Astrocyte (in vitro differentiated cells and primary cell): Measurements from ENCODE around the gene PFKFB2. TPM values are rescaled to one million over a fixed set of nuclear protein-coding genes. Genes with fewer than 3 reads are reported as not detected.

Experiments
- DNase-seq: peaks from one replicate; pipeline ENCODE4 v3.0.0-alpha.2; 2010; ENCODE audit warnings: low read depth
- FAIRE-seq: peaks from 2 replicates; lab custom pipeline; 2011; peaks lifted over from hg19 to GRCh38; lab: Jason Lieb, UNC
- H2AFZ ChIP-seq: 2 replicates; pipeline ENCODE4 v1.6.0; 2012; ENCODE audit warnings: low read depth, low read length, inconsistent platforms
- H3K27ac ChIP-seq: 2 replicates; pipeline ENCODE4 v1.5.1; 2011; ENCODE audit warnings: low read depth, low read length, inconsistent platforms
- H3K27me3 ChIP-seq: 2 replicates; pipeline ENCODE4 v1.6.0; 2011; ENCODE audit warnings: low read length, inconsistent platforms; ENCODE audit not compliant: insufficient read depth
- H3K36me3 ChIP-seq: 2 replicates; pipeline ENCODE4 v1.5.1; 2011; ENCODE audit warnings: low read length, inconsistent platforms; ENCODE audit not compliant: insufficient read depth
- H3K4me1 ChIP-seq: 2 replicates; pipeline ENCODE4 v1.5.1; 2011; ENCODE audit warnings: low read length, inconsistent platforms; ENCODE audit not compliant: insufficient read depth
- H3K4me2 ChIP-seq: 2 replicates; pipeline ENCODE4 v1.6.0; 2012; ENCODE audit warnings: low read length, inconsistent platforms
- H3K4me3 ChIP-seq: 2 replicates; pipeline ENCODE4 v1.5.1; 2011; ENCODE audit warnings: low read depth, mild to moderate bottlenecking, low read length, inconsistent platforms; ENCODE audit not compliant: insufficient read depth
- H3K79me2 ChIP-seq: 2 replicates; pipeline ENCODE4 v1.6.0; 2012; ENCODE audit warnings: mild to moderate bottlenecking, low read length, inconsistent platforms; ENCODE audit not compliant: insufficient read depth
- H3K9ac ChIP-seq: 2 replicates; pipeline ENCODE4 v1.6.0; 2012; ENCODE audit warnings: mild to moderate bottlenecking, low read length, inconsistent platforms
- H3K9me3 ChIP-seq: 2 replicates; pipeline ENCODE4 v1.5.1; 2012; ENCODE audit warnings: low read depth, mild to moderate bottlenecking, low read length, inconsistent platforms; ENCODE audit not compliant: insufficient read depth
- H4K20me1 ChIP-seq: 2 replicates; pipeline ENCODE4 v1.6.0; 2012; ENCODE audit warnings: low read length, inconsistent platforms; ENCODE audit not compliant: insufficient read depth
- H3K27ac Mint-ChIP-seq: one replicate; pipeline ENCODE4 v1.8.0; 2021; ENCODE audit warnings: mild to moderate bottlenecking, mixed read lengths; ENCODE audit not compliant: unreplicated experiment
- H3K27me3 Mint-ChIP-seq: one replicate; pipeline ENCODE4 v1.8.0; 2021; ENCODE audit warnings: low read depth, mixed read lengths; ENCODE audit not compliant: unreplicated experiment
- H3K36me3 Mint-ChIP-seq: one replicate; pipeline ENCODE4 v1.8.0; 2021; ENCODE audit warnings: low read depth, mixed read lengths; ENCODE audit not compliant: unreplicated experiment
- H3K4me1 Mint-ChIP-seq: one replicate; pipeline ENCODE4 v1.8.0; 2021; ENCODE audit warnings: low read depth, mixed read lengths; ENCODE audit not compliant: unreplicated experiment
- H3K4me3 Mint-ChIP-seq: one replicate; pipeline ENCODE4 v1.8.0; 2021; ENCODE audit warnings: mild to moderate bottlenecking, moderate library complexity, mixed read lengths; ENCODE audit not compliant: unreplicated experiment
- H3K9me3 Mint-ChIP-seq: one replicate; pipeline ENCODE4 v1.8.0; 2021; ENCODE audit warnings: mild to moderate bottlenecking, mixed read lengths; ENCODE audit not compliant: unreplicated experiment
- EZH2 ChIP-seq: IDR thresholded peaks from 2 replicates; pipeline ENCODE4 v1.6.1; 2012; ENCODE audit warnings: mild to moderate bottlenecking, low read length, inconsistent platforms; ENCODE audit not compliant: insufficient read depth
- total RNA-seq: library from RNA; stranded (reverse); gene quantifications from 2 replicates; pipeline ENCODE4 v1.2.1, GENCODE V29; 2021
- TF ChIP-seq, protein P1 (sequence below): IDR thresholded peaks from 2 replicates; pipeline ENCODE4 v1.5.1; 2011; ENCODE audit warnings: low read depth, mild to moderate bottlenecking, inconsistent platforms, low read length, moderate library complexity; ENCODE audit not compliant: insufficient read depth

Gene PFKFB2
- total RNA-seq, 1 donor from 2014 or later = 6.2 TPM

GRCh38 chr1:207064561-207064960 lies 11.5 kb downstream of the PFKFB2 start:
- H3K4me3 ChIP-seq = no peak overlapping the region
- H2AFZ ChIP-seq = no peak overlapping the region
- Mint-ChIP-seq H3K4me1 (no peaks in the 10 kb centered on the region), H3K9me3 (no peaks in the 10 kb centered on the region), H3K36me3 (peaks cover 24% of the 10 kb centered on the region), H3K27ac (no peak overlapping the region), H3K27me3 (no peaks in the 10 kb centered on the region), H3K4me3 (no peak overlapping the region)
- DNase-seq (no peak), FAIRE-seq (no peak)
- H3K27me3 ChIP-seq = no peaks in the 10 kb centered on the region
- no peaks in the 10 kb centered on the region for H3K79me2 ChIP-seq
- H3K4me1 ChIP-seq = no peaks in the 10 kb centered on the region
- H3K9me3 ChIP-seq = no peaks in the 10 kb centered on the region
- no peak overlapping the region for H3K9ac ChIP-seq
- H4K20me1 ChIP-seq = no peaks in the 10 kb centered on the region
- H3K27ac ChIP-seq = no peak overlapping the region
- no peak overlapping the region for H3K4me2 ChIP-seq
- TF ChIP-seq, protein P1, sequence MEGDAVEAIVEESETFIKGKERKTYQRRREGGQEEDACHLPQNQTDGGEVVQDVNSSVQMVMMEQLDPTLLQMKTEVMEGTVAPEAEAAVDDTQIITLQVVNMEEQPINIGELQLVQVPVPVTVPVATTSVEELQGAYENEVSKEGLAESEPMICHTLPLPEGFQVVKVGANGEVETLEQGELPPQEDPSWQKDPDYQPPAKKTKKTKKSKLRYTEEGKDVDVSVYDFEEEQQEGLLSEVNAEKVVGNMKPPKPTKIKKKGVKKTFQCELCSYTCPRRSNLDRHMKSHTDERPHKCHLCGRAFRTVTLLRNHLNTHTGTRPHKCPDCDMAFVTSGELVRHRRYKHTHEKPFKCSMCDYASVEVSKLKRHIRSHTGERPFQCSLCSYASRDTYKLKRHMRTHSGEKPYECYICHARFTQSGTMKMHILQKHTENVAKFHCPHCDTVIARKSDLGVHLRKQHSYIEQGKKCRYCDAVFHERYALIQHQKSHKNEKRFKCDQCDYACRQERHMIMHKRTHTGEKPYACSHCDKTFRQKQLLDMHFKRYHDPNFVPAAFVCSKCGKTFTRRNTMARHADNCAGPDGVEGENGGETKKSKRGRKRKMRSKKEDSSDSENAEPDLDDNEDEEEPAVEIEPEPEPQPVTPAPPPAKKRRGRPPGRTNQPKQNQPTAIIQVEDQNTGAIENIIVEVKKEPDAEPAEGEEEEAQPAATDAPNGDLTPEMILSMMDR = no peak
- no peak for TF ChIP-seq EZH2
- no peaks in the 10 kb centered on the region for H3K36me3 ChIP-seq

DNA sequence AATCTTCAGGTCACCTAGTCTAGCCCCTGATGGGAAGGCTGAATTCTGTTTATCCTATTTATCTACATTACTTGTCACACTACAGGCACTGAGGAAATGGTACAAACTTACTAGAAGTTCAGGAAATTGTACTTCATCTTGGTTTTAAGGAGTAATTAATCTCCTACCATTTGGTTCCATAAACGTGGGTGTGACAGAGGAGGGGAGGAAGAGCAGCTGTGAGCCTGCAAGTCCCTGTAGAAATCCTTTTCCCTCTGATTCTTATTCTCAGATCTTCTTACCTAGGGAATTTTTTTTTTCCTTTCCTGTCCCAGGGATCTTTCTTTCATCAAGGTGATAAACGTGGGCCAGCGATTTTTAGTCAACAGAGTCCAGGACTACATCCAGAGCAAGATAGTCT lies 14.1 kb downstream of the PFKFB2 start:
- Histone ChIP-seq H3K27me3 (no peaks in the 10 kb centered on the region), H4K20me1 (no peaks in the 10 kb centered on the region), H3K4me3 (no peak overlapping the region), H2AFZ (no peak overlapping the region), H3K9me3 (no peaks in the 10 kb centered on the region), H3K4me2 (no peak overlapping the region), H3K27ac (no peak overlapping the region), H3K9ac (no peak overlapping the region), H3K36me3 (no peaks in the 10 kb centered on the region), H3K79me2 (no peaks in the 10 kb centered on the region), H3K4me1 (no peaks in the 10 kb centered on the region)
- no peak overlapping the region for H3K27ac Mint-ChIP-seq
- no peaks in the 10 kb centered on the region for H3K4me1 Mint-ChIP-seq
- no peaks in the 10 kb centered on the region for H3K9me3 Mint-ChIP-seq
- FAIRE-seq (no peak), DNase-seq (no peak)
- TF ChIP-seq, protein P1 = no peak
- no peak for TF ChIP-seq EZH2
- no peak overlapping the region for H3K4me3 Mint-ChIP-seq
- H3K36me3 Mint-ChIP-seq = peaks cover 25% of the 10 kb centered on the region
- H3K27me3 Mint-ChIP-seq = no peaks in the 10 kb centered on the region

DNA sequence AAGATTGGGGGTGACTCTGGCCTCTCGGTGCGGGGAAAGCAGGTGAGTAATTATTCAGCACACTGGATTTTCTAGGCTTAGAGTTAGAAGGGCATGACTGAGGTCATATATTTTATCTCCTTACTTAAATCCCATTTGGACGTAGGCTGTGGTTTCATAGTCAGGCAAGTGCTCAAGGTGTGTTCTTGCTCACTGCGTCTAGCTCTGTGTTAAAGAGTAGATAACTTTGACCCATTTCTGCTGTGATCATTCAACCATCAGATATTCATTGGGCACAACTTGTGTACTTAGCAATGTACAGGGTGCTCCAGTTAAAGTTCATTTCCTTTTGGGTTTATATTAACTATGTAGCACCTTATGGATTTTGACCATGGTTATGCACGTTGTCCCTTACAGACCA lies 14.6 kb downstream of the PFKFB2 start:
- Histone ChIP-seq H3K9ac (no peak overlapping the region), H3K79me2 (no peaks in the 10 kb centered on the region), H4K20me1 (no peaks in the 10 kb centered on the region), H3K4me3 (no peak overlapping the region), H3K27ac (no peak overlapping the region), H2AFZ (no peak overlapping the region), H3K27me3 (no peaks in the 10 kb centered on the region), H3K9me3 (no peaks in the 10 kb centered on the region), H3K4me1 (no peaks in the 10 kb centered on the region), H3K4me2 (no peak overlapping the region), H3K36me3 (no peaks in the 10 kb centered on the region)
- DNase-seq = no peak
- Mint-ChIP-seq H3K27me3 (no peaks in the 10 kb centered on the region), H3K36me3 (peaks cover 26% of the 10 kb centered on the region), H3K27ac (no peak overlapping the region), H3K4me3 (no peak overlapping the region), H3K4me1 (no peaks in the 10 kb centered on the region), H3K9me3 (peaks cover 2% of the 10 kb centered on the region)
- TF ChIP-seq, protein P1 = no peak
- no peak for TF ChIP-seq EZH2
- FAIRE-seq = no peak
